Panc1 (cell line): ENCODE results near the gene ENTPD6. TPM values are rescaled to one million over a fixed set of nuclear protein-coding genes. Genes with fewer than 3 reads are reported as not detected.

Source experiments
- ATAC-seq: fragments of 200-7000 bp; cut with Tn5 transposase; 2 replicates; pipeline ENCODE4 v1.9.1; 2020; ENCODE audit warnings: mild to moderate bottlenecking, moderate library complexity
- BruUV-seq: library from RNA; stranded (reverse); fragments of 400-500 nt; replicated peaks from 2 replicates; lab custom pipeline; 2021; lab: Mats Ljungman, UMichigan
- CTCF ChIA-PET: fragments of 300-600 bp; sonication (Branson Sonifier 250); formaldehyde crosslinking; loops from one replicate; lab custom pipeline; 2022; ENCODE audit warnings: antibody characterized with exemption; lab: Charles Lee
- POLR2A ChIA-PET: fragments of 300-600 bp; sonication (Branson Sonifier 250); formaldehyde crosslinking; loops from one replicate; lab custom pipeline; 2022; ENCODE audit warnings: antibody characterized with exemption; lab: Charles Lee
- DNase-seq: peaks from one replicate; pipeline ENCODE4 v3.0.0-alpha.2; 2010; ENCODE audit warnings: low read depth, low spot score
- H3K27ac ChIP-seq: 2 replicates; pipeline ENCODE4 v1.5.1; 2011; ENCODE audit warnings: mild to moderate bottlenecking, low read length, inconsistent platforms
- H3K27me3 ChIP-seq: fragments of 200-500 bp; sonication (Bioruptor generic); 2 replicates; pipeline ENCODE4 v1.6.0; 2014; ENCODE audit warnings: low read length, inconsistent platforms; ENCODE audit not compliant: control insufficient read depth, insufficient read depth
- H3K36me3 ChIP-seq: fragments of 200-500 bp; sonication (Bioruptor generic); 2 replicates; pipeline ENCODE4 v1.5.1; 2014; ENCODE audit warnings: inconsistent platforms, mild to moderate bottlenecking, low read length, moderate library complexity; ENCODE audit not compliant: control insufficient read depth, insufficient read depth
- H3K4me1 ChIP-seq: 2 replicates; pipeline ENCODE4 v1.5.1; 2011; ENCODE audit warnings: inconsistent platforms, mild to moderate bottlenecking, low read length, moderate library complexity; ENCODE audit not compliant: control insufficient read depth, insufficient read depth
- H3K4me3 ChIP-seq, 2 experiments: 2 replicates each; pipeline ENCODE4 v1.5.1; 2011 to 2012; ENCODE audit warnings: low read depth in 2 of 2, low read length in 2 of 2, mild to moderate bottlenecking in 2 of 2, inconsistent platforms in 1 of 2, moderate library complexity in 1 of 2
- H3K9me3 ChIP-seq: fragments of 200-500 bp; sonication (Bioruptor generic); 2 replicates; pipeline ENCODE4 v1.5.1; 2014; ENCODE audit warnings: low read depth, mild to moderate bottlenecking, inconsistent platforms, low read length, moderate library complexity; ENCODE audit not compliant: control insufficient read depth, insufficient read depth
- POLR2AphosphoS5 ChIP-seq: IDR thresholded peaks from 2 replicates; pipeline ENCODE4 v1.6.1; 2012; ENCODE audit warnings: mild to moderate bottlenecking, low read depth, low read length, moderate library complexity
- SIN3A ChIP-seq: IDR thresholded peaks from 2 replicates; pipeline ENCODE4 v1.6.1; 2012; ENCODE audit warnings: low read depth, mild to moderate bottlenecking, low read length, moderate library complexity, borderline replicate concordance; ENCODE audit not compliant: insufficient read depth
- TCF7L2 ChIP-seq: IDR thresholded peaks from 2 replicates; pipeline ENCODE4 v1.6.1; 2011; ENCODE audit warnings: mild to moderate bottlenecking, low read depth, low read length, inconsistent platforms
- in situ Hi-C: cut with HindIII; loops from 2 replicates; pipeline ENCODE4 v1.10.0; 2016; ENCODE audit warnings: low sequenced_read_pairs, low pct_unique_long_range_greater_than_20kb
- intact Hi-C: fragments of 100-400 bp; cut with micrococcal nuclease; formaldehyde crosslinking; loops from one replicate; pipeline ENCODE4 v1.10.0; 2022; ENCODE audit not compliant: unreplicated experiment
- total RNA-seq: library from RNA; stranded (reverse); gene quantifications from one replicate; pipeline ENCODE4 v1.2.1, GENCODE V29; 2021; ENCODE audit not compliant: unreplicated experiment
- TF ChIP-seq, protein P1 (sequence below), 2 experiments: IDR thresholded peaks; 2 replicates each; pipeline ENCODE4 v1.6.1; 2011 to 2012; ENCODE audit warnings: low read depth in 2 of 2, control low read depth in 1 of 2, low read length in 1 of 2, mild to moderate bottlenecking in 1 of 2, moderate library complexity in 1 of 2; ENCODE audit not compliant: insufficient read depth in 1 of 2
- TF ChIP-seq, protein P2 (sequence below): fragments of 450-650 bp; IDR thresholded peaks from 2 replicates; pipeline ENCODE4 v1.5.1; 2017; ENCODE audit warnings: mild to moderate bottlenecking

The ENTPD6 gene
- total RNA-seq, 1 experiment from 2014 or later = 108 TPM

GRCh38 chr20:25216199-25216945, 20.9 kb downstream of the ENTPD6 start:
- ChIA-PET CTCF (no interaction called here), POLR2A (no interaction called here)
- in situ Hi-C loops (no loop called here), intact Hi-C loops (no loop called here)
- BruUV-seq = no TSS peak
- H3K27ac ChIP-seq = no peak overlapping the region
- H3K9me3 ChIP-seq = no peaks in the 10 kb centered on the region
- DNase-seq (no peak), ATAC-seq (no peak)
- H3K4me1 ChIP-seq = peaks cover 2% of the 10 kb centered on the region
- TF ChIP-seq, protein P1, sequence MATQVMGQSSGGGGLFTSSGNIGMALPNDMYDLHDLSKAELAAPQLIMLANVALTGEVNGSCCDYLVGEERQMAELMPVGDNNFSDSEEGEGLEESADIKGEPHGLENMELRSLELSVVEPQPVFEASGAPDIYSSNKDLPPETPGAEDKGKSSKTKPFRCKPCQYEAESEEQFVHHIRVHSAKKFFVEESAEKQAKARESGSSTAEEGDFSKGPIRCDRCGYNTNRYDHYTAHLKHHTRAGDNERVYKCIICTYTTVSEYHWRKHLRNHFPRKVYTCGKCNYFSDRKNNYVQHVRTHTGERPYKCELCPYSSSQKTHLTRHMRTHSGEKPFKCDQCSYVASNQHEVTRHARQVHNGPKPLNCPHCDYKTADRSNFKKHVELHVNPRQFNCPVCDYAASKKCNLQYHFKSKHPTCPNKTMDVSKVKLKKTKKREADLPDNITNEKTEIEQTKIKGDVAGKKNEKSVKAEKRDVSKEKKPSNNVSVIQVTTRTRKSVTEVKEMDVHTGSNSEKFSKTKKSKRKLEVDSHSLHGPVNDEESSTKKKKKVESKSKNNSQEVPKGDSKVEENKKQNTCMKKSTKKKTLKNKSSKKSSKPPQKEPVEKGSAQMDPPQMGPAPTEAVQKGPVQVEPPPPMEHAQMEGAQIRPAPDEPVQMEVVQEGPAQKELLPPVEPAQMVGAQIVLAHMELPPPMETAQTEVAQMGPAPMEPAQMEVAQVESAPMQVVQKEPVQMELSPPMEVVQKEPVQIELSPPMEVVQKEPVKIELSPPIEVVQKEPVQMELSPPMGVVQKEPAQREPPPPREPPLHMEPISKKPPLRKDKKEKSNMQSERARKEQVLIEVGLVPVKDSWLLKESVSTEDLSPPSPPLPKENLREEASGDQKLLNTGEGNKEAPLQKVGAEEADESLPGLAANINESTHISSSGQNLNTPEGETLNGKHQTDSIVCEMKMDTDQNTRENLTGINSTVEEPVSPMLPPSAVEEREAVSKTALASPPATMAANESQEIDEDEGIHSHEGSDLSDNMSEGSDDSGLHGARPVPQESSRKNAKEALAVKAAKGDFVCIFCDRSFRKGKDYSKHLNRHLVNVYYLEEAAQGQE (IDR thresholded peaks at IDR 0.05; ENCODE audit: insufficient read depth in 1 of 2, low read depth in 2 of 2, low read length in 1 of 2) = no peak
- TF ChIP-seq POLR2AphosphoS5 (no peak), TCF7L2 (no peak), SIN3A (no peak)
- TF ChIP-seq, protein P2, sequence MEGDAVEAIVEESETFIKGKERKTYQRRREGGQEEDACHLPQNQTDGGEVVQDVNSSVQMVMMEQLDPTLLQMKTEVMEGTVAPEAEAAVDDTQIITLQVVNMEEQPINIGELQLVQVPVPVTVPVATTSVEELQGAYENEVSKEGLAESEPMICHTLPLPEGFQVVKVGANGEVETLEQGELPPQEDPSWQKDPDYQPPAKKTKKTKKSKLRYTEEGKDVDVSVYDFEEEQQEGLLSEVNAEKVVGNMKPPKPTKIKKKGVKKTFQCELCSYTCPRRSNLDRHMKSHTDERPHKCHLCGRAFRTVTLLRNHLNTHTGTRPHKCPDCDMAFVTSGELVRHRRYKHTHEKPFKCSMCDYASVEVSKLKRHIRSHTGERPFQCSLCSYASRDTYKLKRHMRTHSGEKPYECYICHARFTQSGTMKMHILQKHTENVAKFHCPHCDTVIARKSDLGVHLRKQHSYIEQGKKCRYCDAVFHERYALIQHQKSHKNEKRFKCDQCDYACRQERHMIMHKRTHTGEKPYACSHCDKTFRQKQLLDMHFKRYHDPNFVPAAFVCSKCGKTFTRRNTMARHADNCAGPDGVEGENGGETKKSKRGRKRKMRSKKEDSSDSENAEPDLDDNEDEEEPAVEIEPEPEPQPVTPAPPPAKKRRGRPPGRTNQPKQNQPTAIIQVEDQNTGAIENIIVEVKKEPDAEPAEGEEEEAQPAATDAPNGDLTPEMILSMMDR = no peak
- peaks cover 6% of the 10 kb centered on the region for H3K36me3 ChIP-seq
- H3K27me3 ChIP-seq = no peaks in the 10 kb centered on the region
- H3K4me3 ChIP-seq = no peak overlapping the region

- ChIA-PET POLR2A (no interaction called here), CTCF (no interaction called here)
- ATAC-seq (no peak), DNase-seq (no peak)
- BruUV-seq = no TSS peak
- intact Hi-C loops = no loop called here
- Histone ChIP-seq H3K4me3 (no peak overlapping the region), H3K4me1 (peaks cover 11% of the 10 kb centered on the region), H3K27me3 (no peaks in the 10 kb centered on the region), H3K36me3 (peaks cover 6% of the 10 kb centered on the region), H3K27ac (no peak overlapping the region), H3K9me3 (no peaks in the 10 kb centered on the region)
- TF ChIP-seq, protein P2 = no peak
- TF ChIP-seq TCF7L2 (no peak), POLR2AphosphoS5 (no peak), SIN3A (no peak)
- TF ChIP-seq, protein P1 (IDR thresholded peaks at IDR 0.05; ENCODE audit: insufficient read depth in 1 of 2, low read depth in 2 of 2, low read length in 1 of 2) = no peak
- in situ Hi-C loops = no loop called here
Measured at GRCh38 chr20:25217161-25218108, 21.9 kb downstream of the ENTPD6 start.
